ENCODE measurements around the gene UHMK1.

Gene UHMK1

DNA sequence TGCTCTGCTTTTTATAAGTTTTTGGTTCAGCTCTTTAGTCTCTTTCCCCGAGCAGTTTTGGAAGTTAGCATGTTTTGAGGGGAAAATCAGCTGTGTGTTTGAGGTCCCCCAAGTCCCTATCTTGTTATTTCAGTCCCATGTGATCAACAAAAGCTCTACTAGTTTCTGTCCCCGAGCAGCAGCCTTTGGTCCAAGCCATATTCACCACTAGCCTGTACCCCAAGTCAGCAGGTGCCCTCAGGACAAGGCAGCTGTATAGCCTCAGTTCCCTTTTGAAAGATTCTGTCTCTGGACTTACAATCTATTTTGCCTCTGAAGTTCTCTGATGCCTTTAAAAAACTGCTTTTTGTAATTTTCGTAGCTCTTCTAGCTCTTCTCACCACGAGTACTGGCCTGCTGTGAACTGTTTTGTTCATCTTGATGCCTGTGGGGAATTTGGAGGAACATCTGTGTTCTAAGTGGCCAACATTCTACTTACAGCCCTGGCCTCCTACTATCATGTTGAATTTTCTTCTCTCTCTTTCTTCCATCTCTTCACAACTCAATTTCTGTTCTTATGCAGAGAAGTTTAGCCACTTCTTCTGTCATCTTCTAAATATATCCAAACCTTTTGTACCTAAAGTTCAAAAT is 80.6 kb downstream of the UHMK1 start:
- Histone ChIP-seq H3K4me1 (ENCODE audit: control insufficient read depth, insufficient read depth, low read length) (no peaks in the 10 kb centered on the region), H3K27me3 (ENCODE audit: control insufficient read depth, insufficient read depth, low read length, poor library complexity, severe bottlenecking) (no peaks in the 10 kb centered on the region), H3K36me3 (ENCODE audit: control insufficient read depth, insufficient read depth, low read length) (no peaks in the 10 kb centered on the region), H3K27ac (ENCODE audit: insufficient read depth, low read depth, low read length, poor library complexity, severe bottlenecking) (no peak overlapping the region), H3K4me3 (ENCODE audit: insufficient read depth, low read depth, low read length) (no peak overlapping the region), H3K9me3 (ENCODE audit: control insufficient read depth, low read length) (no peaks in the 10 kb centered on the region)
- 64 to 66% methylated on average over 4 of the region's 4 CpGs for WGBS, 2 experiments

DNA sequence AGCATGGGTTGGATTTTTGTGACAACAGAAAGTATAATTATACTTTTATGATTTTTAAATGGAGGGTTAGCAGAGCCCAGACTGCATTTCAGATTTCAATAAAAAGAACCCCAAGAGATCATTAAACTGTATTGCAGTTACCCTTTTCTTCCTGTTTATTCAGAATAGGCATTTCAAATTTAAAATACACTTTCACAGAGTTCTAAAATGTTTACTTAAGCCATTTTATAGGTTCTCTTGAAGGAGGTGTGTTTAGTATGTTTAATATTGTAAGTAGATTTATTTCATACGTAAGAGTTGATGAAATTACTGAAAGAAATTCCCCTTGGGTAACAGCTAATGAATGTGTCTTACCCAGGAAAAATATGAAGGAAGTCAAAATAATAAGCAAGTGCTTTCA is 81.3 kb downstream of the UHMK1 start:
- H3K27me3 ChIP-seq (ENCODE audit: control insufficient read depth, insufficient read depth, low read length, poor library complexity, severe bottlenecking), result no peaks in the 10 kb centered on the region

More for the DNA sequence above, 81.3 kb downstream of the UHMK1 start:
- H3K9me3 ChIP-seq (ENCODE audit: control insufficient read depth, low read length), result no peaks in the 10 kb centered on the region
- no peak overlapping the region for H3K27ac ChIP-seq (ENCODE audit: insufficient read depth, low read depth, low read length, poor library complexity, severe bottlenecking)
- WGBS, 2 experiments, result 100% methylated on average over 1 of the region's 1 CpG
- H3K4me1 ChIP-seq (ENCODE audit: control insufficient read depth, insufficient read depth, low read length), result no peaks in the 10 kb centered on the region
- no peak overlapping the region for H3K4me3 ChIP-seq (ENCODE audit: insufficient read depth, low read depth, low read length)
- no peaks in the 10 kb centered on the region for H3K36me3 ChIP-seq (ENCODE audit: control insufficient read depth, insufficient read depth, low read length)
